Measurements from ENCODE around the gene MAN1C1.
A peak's percentile ranks its signal among the peaks of the same experiment; 100 is the strongest.

MAN1C1 gene

DNA sequence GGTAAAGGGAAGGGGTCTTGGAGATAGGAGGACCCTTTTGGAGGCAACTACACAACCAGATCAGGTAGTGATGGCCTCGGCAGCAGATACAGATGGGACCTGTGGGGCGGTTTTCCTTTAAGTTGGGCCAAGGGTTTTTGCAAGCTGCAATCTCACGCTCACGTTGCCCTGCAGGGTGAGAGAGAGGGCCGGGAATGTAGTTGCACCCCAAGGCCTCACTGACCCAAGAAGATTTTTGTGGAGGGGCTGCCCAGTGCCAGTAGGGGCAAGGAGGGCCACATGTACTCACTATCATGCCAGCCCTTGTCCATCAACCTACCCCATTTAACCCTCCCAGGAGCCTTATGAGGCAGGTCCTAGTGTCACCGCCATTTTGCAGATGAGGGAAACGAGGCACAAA, 125.7 kb downstream of the MAN1C1 start:
- no peak overlapping the region for H3K4me3 ChIP-seq (ENCODE audit: low read depth, low read length)
- DNase-seq (ENCODE audit: low read depth): no peak
- TF ChIP-seq, protein P1, sequence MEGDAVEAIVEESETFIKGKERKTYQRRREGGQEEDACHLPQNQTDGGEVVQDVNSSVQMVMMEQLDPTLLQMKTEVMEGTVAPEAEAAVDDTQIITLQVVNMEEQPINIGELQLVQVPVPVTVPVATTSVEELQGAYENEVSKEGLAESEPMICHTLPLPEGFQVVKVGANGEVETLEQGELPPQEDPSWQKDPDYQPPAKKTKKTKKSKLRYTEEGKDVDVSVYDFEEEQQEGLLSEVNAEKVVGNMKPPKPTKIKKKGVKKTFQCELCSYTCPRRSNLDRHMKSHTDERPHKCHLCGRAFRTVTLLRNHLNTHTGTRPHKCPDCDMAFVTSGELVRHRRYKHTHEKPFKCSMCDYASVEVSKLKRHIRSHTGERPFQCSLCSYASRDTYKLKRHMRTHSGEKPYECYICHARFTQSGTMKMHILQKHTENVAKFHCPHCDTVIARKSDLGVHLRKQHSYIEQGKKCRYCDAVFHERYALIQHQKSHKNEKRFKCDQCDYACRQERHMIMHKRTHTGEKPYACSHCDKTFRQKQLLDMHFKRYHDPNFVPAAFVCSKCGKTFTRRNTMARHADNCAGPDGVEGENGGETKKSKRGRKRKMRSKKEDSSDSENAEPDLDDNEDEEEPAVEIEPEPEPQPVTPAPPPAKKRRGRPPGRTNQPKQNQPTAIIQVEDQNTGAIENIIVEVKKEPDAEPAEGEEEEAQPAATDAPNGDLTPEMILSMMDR (conservative IDR thresholded peaks at IDR 0.05; ENCODE audit: low read depth, low read length): no peak

DNA sequence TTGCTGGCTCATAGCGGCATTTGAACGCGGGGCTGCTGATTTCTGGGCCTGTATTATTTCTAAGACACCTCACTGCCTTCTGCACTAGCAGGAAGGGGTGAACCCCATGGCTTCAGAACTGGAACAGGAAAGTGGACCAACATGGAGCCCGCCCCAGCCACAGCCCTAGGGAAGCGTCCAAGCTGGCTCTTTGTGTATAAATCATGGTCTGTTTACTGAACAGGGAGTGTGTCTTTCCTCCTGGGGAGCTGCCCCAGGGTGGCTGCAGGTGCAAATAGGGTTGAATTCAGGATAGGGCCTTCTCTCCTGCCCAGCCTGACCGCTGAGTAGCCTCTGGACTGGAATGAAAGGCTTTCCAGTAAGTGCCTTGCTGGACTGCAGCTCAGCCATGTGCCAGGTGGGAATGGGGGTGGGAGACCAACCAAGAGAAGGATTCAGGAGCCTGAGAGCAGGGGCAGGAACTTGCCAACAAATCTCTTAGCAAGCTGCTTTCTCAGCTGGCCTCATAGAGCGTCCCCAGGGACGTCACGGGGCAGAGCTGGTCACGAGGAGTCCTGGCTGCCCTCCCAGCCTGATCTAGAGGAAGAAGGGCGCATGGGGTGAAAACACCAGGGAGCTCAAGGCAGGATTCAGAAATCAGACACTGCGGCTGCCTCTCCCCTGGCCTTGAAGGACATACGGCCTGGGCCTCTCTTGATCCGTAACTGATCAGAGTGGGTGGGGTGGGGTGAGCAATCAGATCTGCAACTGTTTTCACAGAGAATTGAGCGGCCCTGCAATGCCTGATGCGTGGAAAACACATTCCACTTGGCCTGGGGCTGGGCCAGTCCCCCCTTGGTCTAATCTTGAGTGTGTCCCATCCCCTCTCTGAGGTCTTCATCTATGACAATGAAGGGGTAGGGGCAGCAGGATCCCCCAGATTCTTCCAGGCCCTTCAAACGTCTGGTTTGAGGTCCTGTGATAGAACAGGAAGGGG, 126.9 kb downstream of the MAN1C1 start:
- peak; percentile 95 for DNase-seq (ENCODE audit: low read depth)
- H3K4me3 ChIP-seq (ENCODE audit: low read depth, low read length): no peak overlapping the region
- TF ChIP-seq, protein P1 (conservative IDR thresholded peaks at IDR 0.05; ENCODE audit: low read depth, low read length): no peak

DNA sequence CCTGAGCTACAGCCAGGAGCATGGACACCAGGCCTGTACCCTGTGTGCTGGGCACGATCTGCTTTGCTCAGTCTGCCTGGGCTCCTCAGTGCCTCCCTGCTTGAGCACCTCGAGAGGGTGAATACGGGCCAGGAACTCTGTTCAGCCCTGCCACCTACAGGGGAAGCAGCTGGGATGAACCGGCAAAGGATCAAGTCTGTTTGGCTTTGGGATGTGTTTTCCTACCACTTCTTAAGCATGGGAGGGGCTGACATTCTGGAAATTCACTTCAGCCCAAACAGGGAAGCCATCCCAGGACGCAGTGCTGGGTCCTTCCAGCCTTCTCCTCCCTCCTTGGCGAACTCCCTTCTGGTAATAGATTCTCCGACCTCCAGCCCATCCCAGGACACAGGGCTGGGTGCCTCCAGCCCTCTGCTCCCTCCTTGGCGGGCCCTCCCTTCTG, 127.6 kb downstream of the MAN1C1 start:
- H3K4me3 ChIP-seq (ENCODE audit: low read depth, low read length): no peak overlapping the region
- TF ChIP-seq, protein P1 (conservative IDR thresholded peaks at IDR 0.05; ENCODE audit: low read depth, low read length): peak; percentile 73
- peak; percentile 74 for DNase-seq (ENCODE audit: low read depth)

DNA sequence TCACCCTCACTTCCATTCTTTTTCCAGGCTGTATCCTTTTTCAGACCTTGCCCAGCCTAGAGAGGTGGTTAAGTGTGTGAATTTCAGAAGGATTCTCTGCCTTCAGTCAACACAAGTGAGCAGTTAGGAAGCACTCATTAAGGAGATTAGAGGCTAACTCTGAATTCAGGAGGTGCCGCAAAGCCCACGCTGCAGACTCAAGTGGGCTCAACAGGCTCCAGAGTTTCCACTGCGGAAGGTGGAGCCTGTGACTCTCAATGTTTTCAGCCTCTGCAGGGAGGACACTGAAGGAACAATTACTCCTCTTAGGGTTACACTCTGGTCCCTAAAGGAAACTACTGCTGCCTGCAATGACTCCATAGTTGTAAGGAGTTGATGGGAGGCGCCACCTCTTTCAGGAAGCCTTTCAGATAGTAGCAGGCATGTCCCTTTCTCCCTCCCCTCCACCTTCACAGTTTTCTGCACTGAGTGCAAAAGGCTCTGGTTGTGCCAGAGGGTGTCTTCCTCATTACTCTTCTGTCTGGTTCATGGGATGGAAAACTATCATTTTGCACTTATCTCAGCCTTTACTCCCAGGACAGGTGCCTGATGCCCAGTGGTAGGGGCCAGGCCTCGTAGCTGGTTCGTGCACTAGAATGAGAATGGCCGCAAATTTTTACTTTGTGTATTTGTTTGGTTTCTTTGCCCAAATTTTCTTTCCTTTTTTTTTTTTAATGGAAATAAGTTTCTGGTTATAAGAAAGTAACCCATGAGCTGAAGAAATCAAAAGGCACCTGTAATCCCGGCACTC, 128.2 kb downstream of the MAN1C1 start:
- no peak overlapping the region for H3K4me3 ChIP-seq (ENCODE audit: low read depth, low read length)
- TF ChIP-seq, protein P1 (conservative IDR thresholded peaks at IDR 0.05; ENCODE audit: low read depth, low read length): no peak
- DNase-seq (ENCODE audit: low read depth): no peak

DNA sequence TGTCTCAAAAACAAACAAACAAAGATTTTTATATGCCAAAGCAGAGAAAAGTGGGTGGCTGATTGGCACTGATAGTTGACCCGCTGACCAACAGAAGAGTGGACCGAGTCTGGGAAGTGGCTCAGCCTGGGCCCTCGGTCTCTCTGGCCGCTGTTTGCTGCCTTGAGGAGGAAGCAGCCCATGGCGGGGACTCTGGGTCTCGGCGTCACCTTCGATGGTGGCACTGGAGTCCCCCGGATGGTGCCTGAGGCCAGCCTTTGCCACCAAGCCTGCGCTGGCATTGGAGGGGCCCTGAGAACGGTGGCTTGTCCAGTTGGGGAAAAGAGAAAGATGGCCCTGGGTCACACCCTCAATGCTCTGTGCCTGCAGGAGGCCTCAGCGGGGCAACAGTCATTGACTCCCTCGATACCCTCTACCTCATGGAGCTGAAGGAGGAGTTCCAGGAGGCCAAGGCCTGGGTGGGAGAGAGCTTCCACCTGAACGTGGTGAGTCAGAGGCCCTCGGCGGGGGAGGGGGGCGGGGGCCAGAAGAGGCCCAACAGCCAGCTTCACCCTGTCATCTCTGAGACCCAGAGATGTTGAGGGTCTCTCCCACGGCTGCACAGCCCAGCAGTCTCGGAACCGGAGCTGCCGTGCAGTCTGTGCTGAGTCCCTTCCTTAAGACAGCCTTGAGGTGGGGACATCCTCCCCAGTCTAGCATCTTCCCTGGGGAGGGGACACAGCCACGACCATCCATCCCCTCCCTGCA, 129.9 kb downstream of the MAN1C1 start:
- no peak overlapping the region for H3K4me3 ChIP-seq (ENCODE audit: low read depth, low read length)
- DNase-seq (ENCODE audit: low read depth): no peak
- TF ChIP-seq, protein P1 (conservative IDR thresholded peaks at IDR 0.05; ENCODE audit: low read depth, low read length): no peak

DNA sequence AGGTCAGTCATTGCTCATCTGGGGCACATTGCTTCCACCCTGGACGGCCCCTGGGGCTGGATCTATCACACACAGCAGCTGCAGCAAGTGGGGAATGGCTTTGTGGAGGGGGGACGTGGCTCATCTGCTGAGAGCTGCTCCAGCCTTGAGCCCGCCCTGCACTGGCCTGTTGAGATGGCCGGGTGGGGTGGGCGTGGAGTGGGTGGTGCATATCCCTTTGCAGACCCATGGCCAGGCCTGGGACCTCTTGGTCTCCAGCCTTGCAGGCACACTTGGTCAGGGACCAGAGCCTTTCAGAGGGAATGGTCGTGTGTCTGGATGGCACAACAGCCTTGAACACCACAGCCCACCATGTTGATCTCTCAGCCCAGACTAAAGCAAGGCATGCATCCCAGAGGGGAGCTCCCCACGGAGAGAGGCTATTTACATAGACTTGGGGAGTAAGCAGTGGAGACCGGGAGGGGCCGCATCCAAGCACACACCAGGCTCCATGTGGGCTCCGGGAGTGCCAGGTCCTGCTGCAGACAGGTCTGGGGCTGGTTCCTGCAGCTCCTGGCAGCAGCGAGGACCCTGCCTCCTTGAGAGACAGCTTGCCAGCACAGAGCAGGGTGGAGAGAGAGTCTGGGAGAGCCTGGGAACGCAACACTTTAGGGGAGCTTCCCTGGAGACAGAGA, 130.6 kb downstream of the MAN1C1 start:
- DNase-seq (ENCODE audit: low read depth): no peak
- TF ChIP-seq, protein P1 (conservative IDR thresholded peaks at IDR 0.05; ENCODE audit: low read depth, low read length): no peak
- H3K4me3 ChIP-seq (ENCODE audit: low read depth, low read length): no peak overlapping the region

Measured in choroid plexus epithelial cell (primary cell).